DMS79 treated with DMSO at 0.1 percent for 48 hours (cell line): ENCODE measurements around the gene ELOVL6.
"Not testable (repeated sequence)": the region's sequence is repeated elsewhere in the genome, so short reads cannot be mapped to it uniquely, and the experiment has no call there.

Experiments used
- DNase-seq: peaks from one replicate; lab custom pipeline; 2025; lab: John Stamatoyannopoulos, UW

Gene ELOVL6

GRCh38 chr4:110198435-110199416 is at the start of gene ELOVL6:
Gene ELOVL6 (minus strand): TSS chr4:110198615. CDS start chr4:110198335, 280 bp downstream.
- peak; percentile 27 for DNase-seq

GRCh38 chr4:110248100-110248499 is 49.7 kb upstream of the ELOVL6 start:
- no peak for DNase-seq

- DNase-seq = no peak
These were observed 49.2 kb upstream of the ELOVL6 start for GRCh38 chr4:110247591-110247990.

GRCh38 chr4:110245577-110245976 is 47.2 kb upstream of the ELOVL6 start:
- DNase-seq = no peak

GRCh38 chr4:110236324-110236723 is 37.9 kb upstream of the ELOVL6 start:
- DNase-seq = no peak

GRCh38 chr4:110233581-110233980 is 35.2 kb upstream of the ELOVL6 start:
- DNase-seq = not testable (repeated sequence)

- no peak for DNase-seq
These were observed 33.5 kb upstream of the ELOVL6 start for GRCh38 chr4:110231869-110232268.

GRCh38 chr4:110229266-110229665 is 30.9 kb upstream of the ELOVL6 start:
- DNase-seq = no peak

GRCh38 chr4:110224812-110225211 is 26.4 kb upstream of the ELOVL6 start:
- no peak for DNase-seq

GRCh38 chr4:110224142-110224541 is 25.7 kb upstream of the ELOVL6 start:
- DNase-seq = no peak

- DNase-seq = not testable (repeated sequence)
These were observed 20.5 kb upstream of the ELOVL6 start for GRCh38 chr4:110218935-110219334.

GRCh38 chr4:110217181-110217580 is 18.8 kb upstream of the ELOVL6 start:
- DNase-seq = not testable (repeated sequence)

- no peak for DNase-seq
These were observed 17.7 kb upstream of the ELOVL6 start for GRCh38 chr4:110216129-110216528.

GRCh38 chr4:110211770-110212061 is 13.3 kb upstream of the ELOVL6 start:
- DNase-seq = no peak

- DNase-seq = no peak
These were observed 12.8 kb upstream of the ELOVL6 start for GRCh38 chr4:110211007-110211769.

- no peak for DNase-seq
These were observed 10.0 kb upstream of the ELOVL6 start for GRCh38 chr4:110208419-110208818.

- no peak for DNase-seq
These were observed 8.8 kb upstream of the ELOVL6 start for GRCh38 chr4:110207233-110207632.

GRCh38 chr4:110202024-110202423 is 3.6 kb upstream of the ELOVL6 start:
- DNase-seq = no peak

- no peak for DNase-seq
These were observed 3.1 kb upstream of the ELOVL6 start for GRCh38 chr4:110201502-110201901.

- DNase-seq = no peak
These were observed 2.3 kb upstream of the ELOVL6 start for GRCh38 chr4:110200689-110201088.

GRCh38 chr4:110198049-110198434 is 373 bp downstream of the ELOVL6 start:
- no peak for DNase-seq

- peak; percentile 22 for DNase-seq
These were observed 829 bp downstream of the ELOVL6 start for GRCh38 chr4:110197529-110198042.
